ENCODE measurements around the gene PADI1. TPM values are rescaled to one million over a fixed set of nuclear protein-coding genes. Genes with fewer than 3 reads are reported as not detected.

Gene PADI1
- total RNA-seq, 1 experiment from 2014 or later = not detected

GRCh38 chr1:17258758-17259130 is 53.8 kb downstream of the PADI1 start:
- intact Hi-C loops (cut with micrococcal nuclease; ENCODE audit: unreplicated experiment) = no loop called here
- no peak for DNase-seq
- no peak overlapping the region for H3K27ac Mint-ChIP-seq (ENCODE audit: unreplicated experiment)
- H3K4me3 Mint-ChIP-seq (ENCODE audit: unreplicated experiment) = no peak overlapping the region
- H3K4me1 Mint-ChIP-seq (ENCODE audit: low read depth, unreplicated experiment) = no peaks in the 10 kb centered on the region
- Histone ChIP-seq H3K9me3 (no peaks in the 10 kb centered on the region), H3K4me1 (no peaks in the 10 kb centered on the region), H3K27me3 (replicated peaks; ENCODE audit: control insufficient read depth, insufficient read depth, low read length) (no peaks in the 10 kb centered on the region), H3K36me3 (ENCODE audit: control insufficient read depth, insufficient read depth, low read length) (no peaks in the 10 kb centered on the region), H3K4me3 (ENCODE audit: low read depth, low read length) (no peak overlapping the region)
- ChIA-PET CTCF (no interaction called here), POLR2A (no interaction called here)
- no TSS peak for BruUV-seq (replicated peaks)
- no peaks in the 10 kb centered on the region for H3K27me3 Mint-ChIP-seq (ENCODE audit: insufficient read depth, unreplicated experiment)
- H3K36me3 Mint-ChIP-seq (ENCODE audit: insufficient read depth, unreplicated experiment) = no peaks in the 10 kb centered on the region
- H3K9me3 Mint-ChIP-seq (ENCODE audit: unreplicated experiment) = no peaks in the 10 kb centered on the region
- no peak for TF ChIP-seq CTCF (IDR thresholded peaks at IDR 0.05; ENCODE audit: insufficient read depth in 1 of 2, low read depth in 1 of 2, low read length in 1 of 2, severe bottlenecking in 1 of 2, unreplicated experiment in 1 of 2)

- intact Hi-C loops (cut with micrococcal nuclease; ENCODE audit: unreplicated experiment) = no loop called here
- H3K9me3 Mint-ChIP-seq (ENCODE audit: unreplicated experiment) = no peaks in the 10 kb centered on the region
Observed at GRCh38 chr1:17259233-17259873, 54.4 kb downstream of the PADI1 start.

GRCh38 chr1:17260264-17260663 is 55.3 kb downstream of the PADI1 start:
- Histone ChIP-seq H3K36me3 (ENCODE audit: control insufficient read depth, insufficient read depth, low read length) (no peaks in the 10 kb centered on the region), H3K27me3 (replicated peaks; ENCODE audit: control insufficient read depth, insufficient read depth, low read length) (no peaks in the 10 kb centered on the region), H3K4me1 (no peaks in the 10 kb centered on the region), H3K4me3 (ENCODE audit: low read depth, low read length) (no peak overlapping the region), H3K9me3 (no peaks in the 10 kb centered on the region)
- Mint-ChIP-seq H3K36me3 (ENCODE audit: insufficient read depth, unreplicated experiment) (no peaks in the 10 kb centered on the region), H3K27me3 (ENCODE audit: insufficient read depth, unreplicated experiment) (no peaks in the 10 kb centered on the region), H3K9me3 (ENCODE audit: unreplicated experiment) (no peaks in the 10 kb centered on the region), H3K27ac (ENCODE audit: unreplicated experiment) (no peak overlapping the region), H3K4me1 (ENCODE audit: low read depth, unreplicated experiment) (no peaks in the 10 kb centered on the region), H3K4me3 (ENCODE audit: unreplicated experiment) (no peak overlapping the region)
- ChIA-PET CTCF (no interaction called here), POLR2A (no interaction called here)
- no TSS peak for BruUV-seq (replicated peaks)
- no peak for TF ChIP-seq CTCF (IDR thresholded peaks at IDR 0.05; ENCODE audit: insufficient read depth in 1 of 2, low read depth in 1 of 2, low read length in 1 of 2, severe bottlenecking in 1 of 2, unreplicated experiment in 1 of 2)
- no peak for DNase-seq
- intact Hi-C loops (cut with micrococcal nuclease; ENCODE audit: unreplicated experiment) = no loop called here

More at GRCh38 chr1:17259233-17259873, 54.4 kb downstream of the PADI1 start:
- H3K27me3 ChIP-seq (replicated peaks; ENCODE audit: control insufficient read depth, insufficient read depth, low read length) = no peaks in the 10 kb centered on the region
- ChIA-PET CTCF (no interaction called here), POLR2A (no interaction called here)
- Mint-ChIP-seq H3K4me1 (ENCODE audit: low read depth, unreplicated experiment) (no peaks in the 10 kb centered on the region), H3K36me3 (ENCODE audit: insufficient read depth, unreplicated experiment) (no peaks in the 10 kb centered on the region), H3K4me3 (ENCODE audit: unreplicated experiment) (no peak overlapping the region), H3K27ac (ENCODE audit: unreplicated experiment) (no peak overlapping the region), H3K27me3 (ENCODE audit: insufficient read depth, unreplicated experiment) (no peaks in the 10 kb centered on the region)
- H3K4me3 ChIP-seq (ENCODE audit: low read depth, low read length) = no peak overlapping the region
- BruUV-seq (replicated peaks) = no TSS peak
- no peaks in the 10 kb centered on the region for H3K36me3 ChIP-seq (ENCODE audit: control insufficient read depth, insufficient read depth, low read length)
- no peaks in the 10 kb centered on the region for H3K9me3 ChIP-seq
- no peak for DNase-seq
- TF ChIP-seq CTCF (IDR thresholded peaks at IDR 0.05; ENCODE audit: insufficient read depth in 1 of 2, low read depth in 1 of 2, low read length in 1 of 2, severe bottlenecking in 1 of 2, unreplicated experiment in 1 of 2) = no peak
- no peaks in the 10 kb centered on the region for H3K4me1 ChIP-seq
